ENCODE results near the gene AAR2. TPM values are rescaled to one million over a fixed set of nuclear protein-coding genes. Genes with fewer than 3 reads are reported as not detected.

AAR2 gene
- total RNA-seq, 1 donor from 2014 or later, result 18.1 TPM

GRCh38 chr20:36279776-36280175 lies 43.5 kb downstream of the AAR2 start:
- DNase-seq (ENCODE audit: low spot score), result no peak

GRCh38 chr20:36281785-36282380 lies 45.6 kb downstream of the AAR2 start:
- DNase-seq (ENCODE audit: low spot score), result no peak

GRCh38 chr20:36284751-36285150 lies 48.5 kb downstream of the AAR2 start:
- no peak for DNase-seq (ENCODE audit: low spot score)

- no peak for DNase-seq (ENCODE audit: low spot score)
These were observed 49.6 kb downstream of the AAR2 start for GRCh38 chr20:36285746-36286447.

GRCh38 chr20:36297656-36298055 lies 61.4 kb downstream of the AAR2 start:
- DNase-seq (ENCODE audit: low spot score), result no peak

GRCh38 chr20:36298061-36298460 lies 61.8 kb downstream of the AAR2 start:
- DNase-seq (ENCODE audit: low spot score), result no peak

GRCh38 chr20:36298795-36299339 lies 62.6 kb downstream of the AAR2 start:
- no peak for DNase-seq (ENCODE audit: low spot score)

GRCh38 chr20:36299459-36299858 lies 63.2 kb downstream of the AAR2 start:
- DNase-seq (ENCODE audit: low spot score), result no peak

GRCh38 chr20:36301359-36302119 lies 65.3 kb downstream of the AAR2 start:
- DNase-seq (ENCODE audit: low spot score), result no peak

GRCh38 chr20:36303020-36303595 lies 66.8 kb downstream of the AAR2 start:
- no peak for DNase-seq (ENCODE audit: low spot score)

GRCh38 chr20:36303831-36304230 lies 67.6 kb downstream of the AAR2 start:
- DNase-seq (ENCODE audit: low spot score), result no peak

GRCh38 chr20:36304786-36305495 lies 68.7 kb downstream of the AAR2 start:
- DNase-seq (ENCODE audit: low spot score), result no peak

GRCh38 chr20:36305602-36306551 lies 69.6 kb downstream of the AAR2 start, which contains the start of gene DLGAP4:
TSS of gene DLGAP4 (plus strand) at chr20:36306339. CDS start at chr20:36431718, 125,379 bp downstream.
- no peak for DNase-seq (ENCODE audit: low spot score)

Other genes starting within 250 kb of the AAR2 start
- gene EPB41L1, start 81.7 kb upstream of the AAR2 start, total RNA-seq (ENCODE audit: insufficient read depth, low replicate concordance), result 7.5 TPM
- 12.5 TPM for gene DLGAP4, start 69.9 kb downstream of the AAR2 start, total RNA-seq (ENCODE audit: insufficient read depth, low replicate concordance)

All from umbilical cord (tissue), 2 donors.